SH-SY5Y (cell line): ENCODE data around the gene SLC26A8.

Source experiments
- GATA2 ChIP-seq: IDR thresholded peaks from 2 replicates; pipeline ENCODE4 v1.6.1; 2011; ENCODE audit warnings: mild to moderate bottlenecking, low read depth, low read length
- GATA3 ChIP-seq: IDR thresholded peaks from 2 replicates; pipeline ENCODE4 v1.6.1; 2011; ENCODE audit warnings: low read depth, mild to moderate bottlenecking, low read length, moderate library complexity

GRCh38 chr6:36071714-36072113 is 47.3 kb upstream of the SLC26A8 start:
- TF ChIP-seq GATA3 = no peak
- no peak for TF ChIP-seq GATA2
